ENCODE measurements around the gene ANGPTL2.
A peak's percentile ranks its signal among the peaks of the same experiment; 100 is the strongest.

Gene ANGPTL2

GRCh38 chr9:127065592-127065991 is 56.8 kb downstream of the ANGPTL2 start:
- DNase-seq (ENCODE audit: low spot score), result peak; percentile 31
- no peak overlapping the region for H3K27ac ChIP-seq
- ChIA-PET POLR2A (ENCODE audit: low non-redundant PET) (interaction anchor here (0.6 kb wide), 1 partner anchor 1287 kb away, joined by 3 read pairs; no protein-coding TSS in a partner anchor), CTCF (interaction anchor here (0.6 kb wide), 1 partner anchor 105 kb away, joined by 5 read pairs; no protein-coding TSS in a partner anchor)
- TF ChIP-seq, protein P1, sequence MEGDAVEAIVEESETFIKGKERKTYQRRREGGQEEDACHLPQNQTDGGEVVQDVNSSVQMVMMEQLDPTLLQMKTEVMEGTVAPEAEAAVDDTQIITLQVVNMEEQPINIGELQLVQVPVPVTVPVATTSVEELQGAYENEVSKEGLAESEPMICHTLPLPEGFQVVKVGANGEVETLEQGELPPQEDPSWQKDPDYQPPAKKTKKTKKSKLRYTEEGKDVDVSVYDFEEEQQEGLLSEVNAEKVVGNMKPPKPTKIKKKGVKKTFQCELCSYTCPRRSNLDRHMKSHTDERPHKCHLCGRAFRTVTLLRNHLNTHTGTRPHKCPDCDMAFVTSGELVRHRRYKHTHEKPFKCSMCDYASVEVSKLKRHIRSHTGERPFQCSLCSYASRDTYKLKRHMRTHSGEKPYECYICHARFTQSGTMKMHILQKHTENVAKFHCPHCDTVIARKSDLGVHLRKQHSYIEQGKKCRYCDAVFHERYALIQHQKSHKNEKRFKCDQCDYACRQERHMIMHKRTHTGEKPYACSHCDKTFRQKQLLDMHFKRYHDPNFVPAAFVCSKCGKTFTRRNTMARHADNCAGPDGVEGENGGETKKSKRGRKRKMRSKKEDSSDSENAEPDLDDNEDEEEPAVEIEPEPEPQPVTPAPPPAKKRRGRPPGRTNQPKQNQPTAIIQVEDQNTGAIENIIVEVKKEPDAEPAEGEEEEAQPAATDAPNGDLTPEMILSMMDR (conservative IDR thresholded peaks at IDR 0.05; ENCODE audit: low read depth), result no peak

GRCh38 chr9:127064335-127064734 is 58.1 kb downstream of the ANGPTL2 start:
- POLR2A ChIA-PET (ENCODE audit: low non-redundant PET), result no interaction called here
- CTCF ChIA-PET, result interaction anchor here (0.6 kb wide), 1 partner anchor 110 kb away, joined by 3 read pairs; no protein-coding TSS in a partner anchor
- no peak for DNase-seq (ENCODE audit: low spot score)
- H3K27ac ChIP-seq, result no peak overlapping the region
- TF ChIP-seq, protein P1 (conservative IDR thresholded peaks at IDR 0.05; ENCODE audit: low read depth), result no peak

- no peak overlapping the region for H3K27ac ChIP-seq
- TF ChIP-seq, protein P1 (conservative IDR thresholded peaks at IDR 0.05; ENCODE audit: low read depth), result no peak
- no peak for DNase-seq (ENCODE audit: low spot score)
- ChIA-PET CTCF (interaction anchor here (0.6 kb wide), 1 partner anchor 161 kb away, joined by 3 read pairs; no protein-coding TSS in a partner anchor), POLR2A (ENCODE audit: low non-redundant PET) (no interaction called here)
Measured at GRCh38 chr9:127061411-127061810, 61.0 kb downstream of the ANGPTL2 start.

- POLR2A ChIA-PET (ENCODE audit: low non-redundant PET), result no interaction called here
- H3K27ac ChIP-seq, result no peak overlapping the region
- TF ChIP-seq, protein P1 (conservative IDR thresholded peaks at IDR 0.05; ENCODE audit: low read depth), result no peak
- no peak for DNase-seq (ENCODE audit: low spot score)
- CTCF ChIA-PET, result interaction anchor here (0.5 to 0.6 kb wide), 2 partner anchors 79 to 139 kb away, joined by 3 read pairs; no protein-coding TSS in a partner anchor
Measured at GRCh38 chr9:127059765-127060361, 62.6 kb downstream of the ANGPTL2 start.

DNA sequence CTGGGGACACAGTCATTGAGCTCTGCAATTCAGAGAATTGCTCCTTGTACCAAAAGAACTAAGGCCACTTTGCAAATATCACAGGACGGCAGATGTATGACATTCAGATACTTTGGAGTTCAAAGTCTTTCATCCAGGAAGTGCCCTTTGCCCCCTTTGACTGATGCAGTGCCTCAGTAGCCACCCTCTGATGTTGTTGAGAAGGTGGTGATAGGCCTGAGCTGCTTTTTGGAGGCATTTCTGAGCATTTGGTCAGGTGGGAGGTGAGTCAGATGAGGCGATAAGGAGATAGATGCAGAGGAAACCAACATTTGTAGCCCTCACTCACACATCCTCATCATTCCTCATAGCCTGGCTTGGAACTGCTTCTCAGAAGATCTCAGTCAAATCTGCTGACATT is 63.4 kb downstream of the ANGPTL2 start:
- TF ChIP-seq, protein P1 (conservative IDR thresholded peaks at IDR 0.05; ENCODE audit: low read depth), result no peak
- ChIA-PET CTCF (interaction anchor here (0.6 kb wide), 1 partner anchor 49 kb away, joined by 3 read pairs; no protein-coding TSS in a partner anchor), POLR2A (ENCODE audit: low non-redundant PET) (no interaction called here)
- no peak overlapping the region for H3K27ac ChIP-seq
- no peak for DNase-seq (ENCODE audit: low spot score)

- no peak overlapping the region for H3K27ac ChIP-seq
- DNase-seq (ENCODE audit: low spot score), result peak; percentile 42
- POLR2A ChIA-PET (ENCODE audit: low non-redundant PET), result no interaction called here
- CTCF ChIA-PET, result interaction anchor here (0.6 kb wide), 1 partner anchor 707 kb away, joined by 5 read pairs; no protein-coding TSS in a partner anchor
- TF ChIP-seq, protein P1 (conservative IDR thresholded peaks at IDR 0.05; ENCODE audit: low read depth), result no peak
Measured at GRCh38 chr9:127058645-127059021, 63.8 kb downstream of the ANGPTL2 start.

Data from RWPE1 (cell line).